ENCODE data around the gene DDX59.

- TF ChIP-seq POLR2AphosphoS5 (IDR thresholded peaks at IDR 0.05) (no peak), CTCF (IDR thresholded peaks at IDR 0.05; ENCODE audit: poor library complexity, severe bottlenecking) (no peak)
Measured at GRCh38 chr1:200692316-200692715, 22.6 kb upstream of the DDX59 start.
